GM21423 (cell line): Measurements from ENCODE around the gene SOX14.

Source experiments
- ATAC-seq: cut with Tn5 transposase; IDR thresholded peaks from one replicate; pipeline ENCODE4 v1.9.1; 2021; ENCODE audit warnings: mild to moderate bottlenecking, moderate library complexity; ENCODE audit not compliant: unreplicated experiment

Gene SOX14

DNA sequence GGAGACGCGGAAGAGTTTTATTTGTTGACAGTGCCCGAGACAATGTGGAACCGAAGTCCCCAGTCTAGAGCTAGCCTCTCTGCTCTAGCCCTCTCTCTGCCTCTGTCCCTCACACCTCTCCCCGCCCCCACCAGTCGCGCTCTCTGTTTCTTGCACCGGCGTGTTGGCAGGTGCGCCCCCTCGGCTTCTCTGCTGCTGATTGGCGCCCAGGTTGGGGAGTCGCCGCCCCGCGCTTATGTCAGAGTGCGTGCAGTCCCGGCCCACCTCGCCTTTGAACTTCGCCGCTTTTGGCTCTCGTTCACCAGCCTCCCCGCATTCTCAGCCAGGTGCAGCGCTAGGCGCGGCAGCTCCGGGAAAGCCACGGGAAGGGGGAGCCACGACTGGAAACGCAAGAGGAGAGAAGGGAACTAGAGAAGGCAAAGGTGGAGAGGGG is at the start of gene SOX14:
Gene SOX14, plus strand, starts transcription at position 315 of the 433 bp plus-strand sequence. CDS start 470 bp downstream, outside the sequence.
- ATAC-seq = no peak

DNA sequence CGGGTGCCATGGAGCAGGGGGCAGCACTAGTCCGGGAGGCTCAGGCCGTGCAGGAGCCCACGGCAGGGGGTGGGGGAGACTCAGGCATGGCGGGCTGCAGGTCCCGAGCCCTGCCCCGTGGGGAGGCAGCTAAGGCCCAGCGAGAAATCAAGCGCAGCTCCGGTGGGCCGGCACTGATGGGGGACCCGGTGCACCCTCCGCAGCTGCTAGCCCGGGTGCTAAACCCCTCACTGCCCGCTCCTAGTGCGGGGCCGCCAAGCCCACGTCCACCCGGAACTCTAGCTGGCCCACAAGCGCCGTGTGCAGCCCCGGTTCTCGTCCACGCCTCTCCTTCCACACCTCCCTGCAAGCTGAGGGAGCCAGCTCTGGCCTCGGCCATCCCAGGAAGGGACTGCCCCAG is 49.6 kb upstream of the SOX14 start:
- no peak for ATAC-seq

DNA sequence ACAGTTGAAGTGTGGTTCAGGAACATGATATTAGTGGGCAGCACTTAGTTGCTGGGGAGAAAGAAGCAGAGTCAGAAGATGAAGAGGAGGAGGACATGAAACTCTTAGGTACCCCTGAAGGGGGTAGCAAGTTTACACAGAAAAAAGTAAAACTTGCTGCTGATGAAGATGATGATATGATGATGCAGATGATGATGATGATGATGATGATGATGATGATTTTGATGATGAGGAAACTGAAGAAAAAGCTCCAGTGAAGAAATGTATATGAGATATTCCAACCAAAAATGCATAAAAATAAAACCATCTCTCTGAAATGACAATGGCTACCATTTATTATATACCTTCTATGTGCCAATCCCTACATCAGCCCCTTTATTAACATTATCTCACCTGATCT is 39.9 kb upstream of the SOX14 start:
- ATAC-seq = no peak

DNA sequence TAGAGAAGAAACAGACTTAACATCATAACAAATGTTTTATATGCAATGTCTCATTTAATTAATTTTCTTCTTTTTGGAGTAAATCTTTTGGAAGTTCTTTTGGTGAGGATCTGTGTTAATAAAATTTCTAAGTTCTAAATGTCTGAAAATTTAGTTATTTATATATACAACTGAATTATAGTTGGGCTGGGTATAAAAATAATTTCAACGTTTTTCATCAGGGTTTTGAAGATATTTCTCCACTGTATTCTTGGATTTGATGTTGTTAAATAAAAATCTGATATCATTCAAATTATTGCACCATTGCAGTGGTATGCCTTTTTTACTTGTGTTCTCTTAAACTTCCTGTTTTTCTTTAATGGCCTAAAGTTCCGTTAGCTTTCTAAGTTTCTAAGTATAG is 26.9 kb upstream of the SOX14 start:
- ATAC-seq = no peak

DNA sequence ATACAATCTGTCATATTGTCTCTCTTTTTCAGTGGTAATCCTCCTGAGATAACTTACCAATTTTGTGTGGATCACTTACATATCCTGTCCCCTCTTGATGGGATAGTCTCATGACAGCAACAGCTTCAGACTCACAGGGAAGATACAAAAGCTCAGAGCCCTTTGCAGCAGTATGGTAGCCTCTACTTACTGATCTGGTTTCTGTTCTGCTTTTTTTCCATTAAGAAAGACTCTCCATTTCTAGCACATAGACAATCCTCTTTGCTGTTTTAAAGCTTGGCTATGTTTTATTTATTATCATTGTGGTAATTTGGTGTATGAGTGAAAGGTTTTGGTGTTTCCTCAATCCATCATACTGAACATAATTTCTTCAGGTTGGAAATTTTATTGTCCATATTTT is 25.4 kb upstream of the SOX14 start:
- no peak for ATAC-seq

DNA sequence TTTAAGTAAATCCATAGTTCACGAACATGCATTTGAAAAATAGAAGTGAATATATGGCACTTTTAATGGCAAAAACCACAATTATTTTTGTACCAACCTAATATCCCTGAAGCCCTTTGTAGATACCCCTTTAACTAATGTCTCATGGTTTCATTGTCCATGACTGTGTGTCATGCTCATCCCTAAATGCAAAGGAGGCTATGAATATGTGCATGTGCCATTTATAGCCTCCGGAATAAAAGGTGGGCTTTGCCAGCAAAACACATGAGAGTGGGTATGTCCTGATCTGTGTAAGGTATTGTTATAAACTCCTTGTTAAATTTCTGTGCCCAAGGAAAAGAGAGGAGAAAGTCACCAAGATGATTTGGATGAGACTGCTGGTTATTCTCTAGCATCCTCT is 20.5 kb upstream of the SOX14 start:
- ATAC-seq = no peak

DNA sequence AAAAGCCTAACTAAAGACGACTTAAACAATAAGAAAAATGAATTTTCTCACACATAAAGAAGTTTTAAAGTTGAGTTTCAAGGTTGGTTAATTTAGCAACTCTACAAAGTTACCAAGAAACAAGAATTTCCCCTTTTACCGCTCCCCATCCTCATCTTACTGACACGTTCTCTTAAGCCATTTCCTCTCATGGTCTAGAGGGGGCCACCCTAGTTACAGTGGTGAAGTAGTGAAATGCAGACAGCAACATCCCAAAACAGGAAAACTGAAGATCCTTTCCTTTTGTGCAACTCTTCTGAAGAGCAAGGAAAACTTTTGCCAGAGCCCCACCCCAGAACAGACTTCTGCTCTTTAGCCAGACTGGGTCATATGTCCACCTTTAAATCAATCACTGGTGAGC is 17.3 kb upstream of the SOX14 start:
- no peak for ATAC-seq

DNA sequence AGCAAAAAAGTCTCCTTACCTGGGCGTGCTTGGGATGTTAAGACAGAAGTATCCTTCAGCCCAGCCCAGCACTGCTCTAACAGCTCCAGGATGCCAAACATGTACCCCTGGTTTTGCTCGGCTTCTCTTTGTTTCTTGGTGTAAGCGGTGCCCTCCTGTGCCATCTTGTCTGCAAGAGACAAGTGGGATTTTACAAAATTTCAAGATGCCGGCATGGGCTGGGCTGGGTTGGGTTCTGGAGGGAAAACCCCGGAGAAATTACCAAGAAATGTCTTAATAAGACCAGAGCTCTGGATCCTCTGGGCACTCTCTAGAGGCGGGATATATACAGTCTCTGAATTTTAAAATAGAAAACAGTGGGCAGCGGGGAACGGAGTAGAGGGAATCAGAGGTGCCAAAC is 4.6 kb upstream of the SOX14 start:
- no peak for ATAC-seq

DNA sequence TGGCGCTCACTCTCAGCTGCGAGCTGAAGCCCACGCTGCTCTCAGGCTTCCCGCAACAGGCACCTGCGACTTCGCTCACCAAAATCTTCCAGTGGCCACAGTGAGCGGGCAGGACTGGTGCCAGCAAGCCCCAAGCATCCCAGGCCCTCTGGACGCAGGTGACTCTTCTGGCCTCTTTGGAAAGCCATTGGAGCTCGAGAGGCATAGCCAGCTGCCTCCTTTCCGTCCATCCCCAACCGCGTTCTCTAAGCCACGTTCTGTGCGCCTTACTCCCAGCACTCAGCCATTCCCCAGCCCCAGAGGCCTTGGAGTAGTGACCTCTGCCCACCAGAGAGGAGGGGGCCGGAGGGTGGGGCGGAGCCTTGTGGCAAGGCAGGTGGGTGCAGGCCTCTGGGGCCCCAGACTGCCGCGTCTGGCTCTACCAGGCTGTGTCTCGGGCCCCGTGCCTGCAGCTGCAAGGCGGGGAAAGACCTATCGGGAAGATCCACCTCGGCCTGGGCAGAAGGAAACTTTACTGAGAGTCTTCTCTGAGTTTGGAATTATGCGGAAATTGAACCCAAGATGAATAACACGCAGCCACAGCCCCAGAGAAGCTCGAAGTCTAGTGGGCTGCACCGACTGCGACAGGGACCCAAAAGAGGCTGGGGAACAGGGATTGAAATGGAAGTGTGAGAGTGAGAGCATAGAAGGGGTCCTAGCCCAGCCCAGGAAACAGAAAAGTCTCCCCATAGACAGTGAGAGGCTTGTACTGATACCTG is 3.6 kb upstream of the SOX14 start:
- no peak for ATAC-seq

DNA sequence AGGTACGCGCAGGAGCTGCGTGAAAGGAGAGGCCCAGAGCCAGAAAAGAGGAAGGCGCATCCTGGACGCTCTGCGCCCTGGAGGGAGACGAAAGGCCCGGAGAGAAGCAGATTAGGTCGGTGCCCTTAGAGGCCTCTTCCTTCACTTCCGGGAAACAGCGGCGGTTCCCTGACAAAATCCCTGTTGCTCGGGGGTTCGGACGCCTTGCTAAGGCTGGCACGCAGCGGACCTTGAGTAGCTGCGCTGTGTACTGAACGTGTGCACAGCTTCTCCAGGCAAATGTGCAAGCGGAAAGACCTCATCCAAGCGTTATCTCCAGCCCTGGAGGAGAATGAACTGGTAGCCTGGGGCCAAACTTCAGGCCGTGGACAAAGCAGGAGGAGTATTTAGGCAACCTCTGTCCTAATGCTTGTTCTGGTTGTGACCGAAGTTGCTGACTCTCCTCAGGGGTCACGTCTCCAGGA is 3.0 kb upstream of the SOX14 start:
- no peak for ATAC-seq

DNA sequence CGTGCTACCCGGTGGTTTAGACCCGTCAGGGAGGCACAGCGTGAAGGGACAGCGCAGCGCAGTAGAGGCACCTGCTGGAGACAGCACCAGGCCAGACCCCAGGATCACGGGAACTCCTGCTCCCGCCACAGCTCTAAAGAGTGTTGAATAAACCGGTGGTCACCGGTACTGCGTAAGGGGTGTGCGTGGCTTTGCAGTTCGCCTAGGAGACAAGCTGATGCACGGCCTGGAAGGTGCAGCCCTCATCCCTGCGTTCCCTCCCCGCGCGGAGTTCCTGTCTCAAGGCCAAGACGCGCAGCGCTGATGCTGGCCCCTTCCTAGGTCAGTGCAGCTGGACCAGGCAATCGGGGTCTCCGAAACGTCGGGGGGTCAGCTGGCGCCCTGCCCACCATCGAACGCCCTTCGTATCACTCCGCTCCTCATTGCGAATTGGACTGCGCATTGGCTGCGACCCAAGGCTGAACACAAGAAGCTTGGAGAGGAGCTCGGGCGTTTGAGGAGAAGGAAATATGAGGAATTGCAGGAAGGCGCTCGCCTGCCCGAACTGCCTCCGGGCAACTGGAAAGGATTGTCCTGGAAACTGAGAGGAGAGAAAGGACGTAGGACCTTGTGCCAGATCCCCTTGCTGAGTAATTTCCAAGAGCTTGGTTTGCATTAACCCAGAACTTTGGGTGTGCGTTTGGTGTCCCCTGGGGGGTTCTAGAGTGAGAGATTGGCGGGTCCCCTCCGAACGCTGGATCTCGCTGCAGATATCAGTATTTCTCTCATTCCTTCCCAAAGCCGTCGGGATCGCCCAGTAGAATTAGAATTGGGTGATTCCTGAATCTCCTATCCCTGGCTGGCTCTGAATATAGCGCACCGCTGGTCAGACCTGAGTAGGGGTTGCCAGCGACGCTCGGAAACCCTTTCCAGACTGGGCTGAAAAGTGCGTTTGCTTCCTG is 2.3 kb upstream of the SOX14 start:
- no peak for ATAC-seq

DNA sequence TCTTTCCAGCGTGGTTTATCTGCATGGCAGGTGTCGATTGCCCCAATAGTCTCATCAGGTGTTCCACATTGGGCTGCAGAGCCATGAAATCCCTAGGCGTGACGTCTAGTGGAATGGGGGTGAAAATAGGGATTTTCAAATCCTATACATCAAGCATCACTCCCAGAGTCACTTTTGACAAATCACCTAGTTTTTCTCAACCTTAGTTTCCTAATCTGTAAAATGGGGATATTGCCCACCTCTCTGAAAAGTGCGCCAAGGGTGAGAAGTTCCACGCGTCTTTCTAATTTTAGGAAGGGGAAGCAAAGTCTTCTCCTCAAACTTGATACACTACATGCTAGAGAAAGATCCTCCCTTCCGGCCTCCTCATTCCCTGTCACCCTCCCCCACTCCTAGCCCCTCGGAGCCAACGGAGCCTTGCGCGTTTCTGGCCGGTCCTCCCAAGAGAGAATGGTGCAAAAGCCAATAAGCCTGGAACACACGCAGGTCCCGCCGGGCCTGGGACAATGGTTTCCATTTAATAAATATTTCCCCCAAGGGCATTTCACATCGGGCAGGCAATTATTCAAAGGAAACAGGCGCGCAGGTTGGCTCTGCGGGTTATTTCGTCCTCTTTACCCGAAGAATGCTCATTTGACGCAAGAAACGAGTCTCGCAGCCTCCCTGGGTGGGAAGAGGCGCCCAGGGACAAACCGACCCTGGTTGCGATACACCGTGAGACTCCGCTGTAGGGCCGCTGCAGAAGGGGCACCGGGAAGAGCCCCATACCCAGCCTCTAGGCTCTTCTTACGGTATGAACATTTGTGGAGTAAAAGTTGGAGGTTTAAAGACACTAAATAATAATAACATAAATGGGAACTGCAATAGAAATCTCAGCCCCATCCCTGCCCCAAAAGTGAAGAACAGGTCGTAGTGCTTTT is 1.2 kb upstream of the SOX14 start:
- no peak for ATAC-seq

DNA sequence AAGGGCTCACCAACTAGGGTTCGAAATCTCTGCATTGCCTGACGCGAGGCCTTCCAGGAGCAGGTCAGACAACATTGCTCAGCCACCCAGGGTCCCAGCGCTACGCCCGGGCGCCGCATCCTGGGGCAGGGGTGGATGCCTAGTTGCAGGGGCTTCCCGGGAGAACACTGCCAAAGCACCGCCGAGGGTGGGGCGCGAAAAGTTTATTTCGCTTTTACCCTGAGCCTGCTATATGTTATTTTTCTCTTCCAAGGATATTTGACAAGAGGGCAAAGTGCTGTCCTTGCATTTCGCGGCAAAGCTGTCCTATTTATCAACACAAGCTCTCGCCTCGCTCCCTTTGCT is 549 bp upstream of the SOX14 start:
- ATAC-seq = no peak

DNA sequence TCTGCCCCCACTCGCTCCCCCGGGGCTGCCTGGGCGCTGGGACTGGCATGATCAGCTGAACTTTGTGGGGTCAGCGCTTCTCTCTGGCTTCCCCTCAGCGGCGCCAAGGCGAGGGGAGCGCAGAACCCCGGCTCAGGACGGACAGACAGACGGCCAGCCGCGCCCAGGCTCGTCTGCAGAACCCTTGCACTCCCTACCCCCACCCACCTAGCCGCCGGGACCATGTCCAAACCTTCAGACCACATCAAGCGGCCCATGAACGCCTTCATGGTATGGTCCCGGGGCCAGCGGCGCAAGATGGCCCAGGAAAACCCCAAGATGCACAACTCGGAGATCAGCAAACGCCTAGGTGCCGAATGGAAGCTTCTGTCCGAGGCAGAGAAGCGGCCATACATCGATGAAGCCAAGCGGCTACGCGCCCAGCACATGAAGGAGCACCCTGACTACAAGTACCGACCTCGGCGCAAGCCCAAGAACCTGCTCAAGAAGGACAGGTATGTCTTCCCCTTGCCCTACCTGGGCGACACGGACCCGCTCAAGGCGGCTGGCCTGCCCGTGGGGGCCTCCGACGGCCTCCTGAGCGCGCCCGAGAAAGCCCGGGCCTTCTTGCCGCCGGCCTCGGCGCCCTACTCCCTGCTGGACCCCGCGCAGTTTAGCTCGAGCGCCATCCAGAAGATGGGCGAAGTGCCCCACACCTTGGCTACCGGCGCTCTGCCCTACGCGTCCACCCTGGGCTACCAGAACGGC is 621 bp downstream of the SOX14 start:
- no peak for ATAC-seq

DNA sequence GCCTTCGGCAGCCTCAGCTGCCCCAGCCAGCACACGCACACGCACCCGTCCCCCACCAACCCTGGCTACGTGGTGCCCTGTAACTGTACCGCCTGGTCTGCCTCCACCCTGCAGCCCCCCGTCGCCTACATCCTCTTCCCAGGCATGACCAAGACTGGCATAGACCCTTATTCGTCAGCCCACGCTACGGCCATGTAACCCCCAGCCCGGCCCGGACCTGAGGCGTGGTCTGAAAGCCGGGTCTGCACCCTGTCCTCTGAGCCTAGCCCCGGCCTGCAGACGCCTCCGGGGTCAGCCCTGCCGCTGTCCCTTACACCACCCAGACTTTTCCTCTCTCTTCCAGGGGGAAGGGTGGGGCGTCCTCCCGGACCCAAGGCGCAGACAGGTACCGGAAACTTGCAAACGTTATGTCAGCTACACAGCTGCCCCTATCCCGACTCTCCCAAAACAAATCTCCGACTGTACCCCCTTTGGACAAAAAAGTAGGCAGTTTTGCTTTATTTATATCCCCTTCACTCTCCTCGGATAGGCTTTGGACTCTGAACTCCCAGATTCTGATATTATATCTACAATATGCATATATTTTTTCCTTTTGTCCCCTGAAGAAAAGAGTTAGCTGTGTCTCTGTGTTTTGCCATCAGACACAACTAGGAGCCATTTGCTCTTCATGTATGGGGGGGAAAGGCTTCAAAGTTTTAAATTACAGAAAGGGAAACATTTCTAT is 1.4 kb downstream of the SOX14 start:
- ATAC-seq = no peak

DNA sequence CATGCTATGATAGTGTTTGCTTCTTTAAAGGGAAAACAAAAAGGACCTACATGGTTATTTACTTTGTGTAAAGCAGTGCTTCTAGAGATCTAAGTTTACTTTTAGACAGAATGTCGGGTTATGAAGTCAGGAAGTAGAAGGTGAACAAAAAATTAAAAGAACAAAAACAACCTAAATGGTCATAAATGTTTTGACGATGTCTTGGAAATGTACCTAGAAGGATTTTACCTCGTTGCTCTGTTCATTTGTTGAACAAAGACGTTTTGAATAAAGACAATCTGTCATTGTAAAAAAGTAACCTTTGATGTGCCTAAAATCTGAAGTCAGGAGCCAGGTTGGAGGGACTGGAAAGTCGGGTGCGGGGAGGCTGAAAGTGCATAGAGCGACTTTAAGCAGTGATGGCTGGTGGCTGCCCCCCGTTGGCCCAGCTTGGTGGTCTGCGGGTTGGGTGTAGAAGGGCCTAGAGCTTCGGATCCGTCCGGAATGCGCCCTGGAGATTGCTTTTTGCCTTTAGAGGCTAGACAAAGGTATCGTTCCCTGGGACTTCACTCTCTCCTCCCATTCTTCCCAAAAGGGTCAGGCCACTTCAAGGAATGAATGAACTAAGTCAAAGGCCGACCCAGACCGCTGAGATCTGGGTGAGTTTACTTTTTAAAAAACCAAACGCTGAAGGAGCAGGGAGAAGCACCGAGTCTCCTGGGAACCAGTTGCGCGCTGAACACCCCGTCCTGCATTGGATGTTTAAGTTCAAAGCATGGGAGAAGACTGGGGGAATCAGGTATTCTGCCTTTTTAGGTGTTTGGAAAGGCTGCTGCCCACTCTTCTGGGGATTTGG is 2.1 kb downstream of the SOX14 start:
- ATAC-seq = no peak

DNA sequence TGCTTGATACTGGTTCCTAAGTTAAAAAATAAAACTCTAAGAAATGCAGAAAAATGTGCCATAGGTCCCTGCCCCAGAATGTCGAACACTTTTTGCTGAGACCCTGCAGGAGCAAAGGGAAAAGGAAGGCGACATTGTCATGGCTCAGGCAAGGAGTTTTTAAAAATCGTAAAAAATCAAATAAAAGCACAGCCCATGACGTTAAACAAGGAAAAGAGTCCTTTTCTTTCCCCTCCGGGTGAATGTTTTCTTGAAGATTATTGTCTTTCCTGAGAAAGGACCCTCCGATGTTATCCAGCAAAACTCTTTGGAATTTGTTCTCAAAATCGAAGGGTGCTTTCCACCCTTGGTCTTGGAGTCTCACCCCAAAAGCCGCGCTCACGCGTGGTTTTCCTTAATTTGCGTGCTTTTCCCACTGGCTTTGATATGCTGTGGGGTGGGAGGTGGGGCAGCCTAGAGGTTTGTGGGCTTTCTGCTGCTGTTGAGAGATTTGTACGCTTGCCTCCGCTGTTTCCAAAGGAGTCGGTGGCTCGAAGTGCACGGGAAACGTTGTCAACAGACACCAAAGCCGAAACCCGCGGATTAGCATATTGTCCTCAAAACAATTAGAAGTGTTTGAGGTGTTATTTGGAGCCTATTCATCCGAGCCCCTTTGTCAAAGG is 2.9 kb downstream of the SOX14 start:
- no peak for ATAC-seq
